Embryonic facial prominence (tissue), 1 donor: ENCODE measurements around the gene NCK2.

Experiments used
- DNase-seq: peaks from one replicate; pipeline ENCODE4 v3.0.0-alpha.2; 2016; ENCODE audit errors: extremely low spot score

The NCK2 gene

DNA sequence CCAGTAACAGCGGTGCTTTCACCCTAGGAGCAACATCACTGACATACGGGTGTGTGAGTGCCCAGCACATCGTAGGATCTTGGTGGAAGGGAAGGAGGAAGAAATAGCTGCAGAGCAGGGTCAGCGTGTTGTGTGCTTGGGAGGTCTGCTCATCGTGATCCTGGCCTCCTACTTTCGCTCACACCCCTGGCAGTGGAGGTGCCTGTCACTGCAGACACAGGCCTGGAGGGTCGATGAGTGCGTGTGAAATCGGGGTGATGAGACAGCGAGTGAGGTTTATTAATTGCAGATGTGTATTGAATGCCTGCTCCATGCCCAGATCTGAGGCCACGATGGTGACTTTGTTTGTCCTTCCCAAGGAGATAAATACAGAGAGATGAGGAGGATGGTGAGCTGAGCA lies 126.1 kb downstream of the NCK2 start:
- no peak for DNase-seq

GRCh38 chr2:105872142-105872728 lies 127.5 kb downstream of the NCK2 start:
- no peak for DNase-seq

- no peak for DNase-seq
These were observed 128.1 kb downstream of the NCK2 start for GRCh38 chr2:105872830-105873229.

DNA sequence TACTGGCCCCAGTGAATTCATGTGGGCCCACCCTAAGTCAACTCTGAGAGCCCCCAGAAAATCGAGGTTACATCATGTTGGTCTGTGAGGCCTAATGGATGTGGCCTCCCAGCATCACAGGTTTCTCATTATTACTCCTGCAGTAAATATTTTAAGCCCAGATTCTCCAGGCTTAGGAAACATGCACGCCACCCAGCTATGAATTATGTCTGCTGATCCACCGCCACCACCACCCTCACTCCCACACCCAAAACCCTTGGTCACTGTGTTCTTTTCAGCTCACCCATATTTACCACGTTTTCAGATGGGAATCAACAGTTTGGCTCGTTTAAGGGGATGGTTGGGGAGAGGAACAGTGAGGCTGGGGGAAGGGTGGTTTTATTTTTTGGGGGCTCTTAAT lies 128.6 kb downstream of the NCK2 start:
- DNase-seq, result no peak

DNA sequence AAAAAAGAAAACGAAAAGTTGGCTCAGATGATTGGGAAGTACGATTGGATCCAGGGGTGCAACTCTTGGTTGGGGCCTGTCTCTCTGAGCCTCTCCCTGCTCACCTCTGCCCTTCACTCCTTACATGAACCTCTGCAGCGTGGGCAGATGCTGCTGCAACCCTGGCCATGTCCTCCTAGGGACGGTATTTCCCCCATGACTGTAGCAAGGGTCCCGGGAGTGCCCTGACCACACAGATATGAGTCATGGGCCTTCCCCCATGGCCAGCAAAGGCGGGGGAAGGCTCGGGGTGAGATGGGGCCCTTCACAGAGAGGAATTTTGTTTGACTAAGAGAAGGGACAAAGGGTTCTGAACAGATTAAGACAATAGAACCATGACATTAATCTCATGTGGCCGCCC lies 129.0 kb downstream of the NCK2 start:
- no peak for DNase-seq

- no peak for DNase-seq
These were observed 129.8 kb downstream of the NCK2 start for GRCh38 chr2:105874466-105874865.

GRCh38 chr2:105875241-105875640 lies 130.5 kb downstream of the NCK2 start:
- DNase-seq, result no peak

- DNase-seq, result no peak
These were observed 131.5 kb downstream of the NCK2 start for GRCh38 chr2:105876191-105876590.

DNA sequence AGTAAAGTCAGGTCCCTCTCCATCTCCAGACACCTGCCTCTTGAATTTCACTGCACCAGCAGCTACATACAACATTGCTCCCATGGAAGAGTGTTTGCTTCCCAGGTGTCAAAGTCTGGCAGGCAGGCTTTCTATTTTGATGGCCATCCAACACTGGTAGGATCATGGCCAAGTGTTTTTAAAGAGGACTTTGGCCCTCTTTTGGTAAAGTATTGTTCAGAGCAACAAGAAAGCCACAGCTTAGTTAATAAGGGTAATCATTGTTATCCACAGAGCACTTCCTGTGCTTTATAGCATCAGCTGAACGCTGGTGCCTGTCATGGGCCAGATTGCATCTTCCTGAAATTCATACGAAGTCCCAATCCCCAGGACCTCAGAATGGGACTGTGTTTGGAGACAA lies 133.2 kb downstream of the NCK2 start:
- DNase-seq, result no peak

GRCh38 chr2:105879106-105879802 lies 134.5 kb downstream of the NCK2 start:
- DNase-seq, result no peak

DNA sequence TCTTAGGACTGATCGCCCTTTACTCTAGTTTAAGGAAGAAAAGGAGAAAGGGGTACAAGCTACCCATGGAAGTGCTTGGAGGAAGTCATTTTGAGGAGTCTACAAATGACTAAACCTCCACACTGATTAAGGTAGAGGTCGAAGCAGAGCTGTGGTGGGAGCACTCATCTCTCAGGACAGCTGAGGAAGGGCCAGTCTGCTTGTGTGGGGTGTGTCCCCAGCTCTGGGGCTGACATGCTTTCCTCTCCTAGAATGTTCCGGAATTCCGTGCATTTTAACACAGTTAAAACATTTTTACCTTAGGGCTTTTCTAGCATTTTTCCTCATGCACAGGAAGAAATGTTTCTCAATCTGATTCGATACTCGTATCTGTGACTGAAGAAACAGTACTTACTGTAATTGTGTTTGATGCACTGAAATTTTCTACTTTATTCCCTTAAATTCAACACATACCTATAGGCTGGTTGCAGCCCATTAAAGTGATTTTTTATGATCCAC lies 135.1 kb downstream of the NCK2 start:
- no peak for DNase-seq

- no peak for DNase-seq
These were observed 135.9 kb downstream of the NCK2 start for GRCh38 chr2:105880637-105881036.

- no peak for DNase-seq
These were observed 136.8 kb downstream of the NCK2 start for GRCh38 chr2:105881286-105882136.

DNA sequence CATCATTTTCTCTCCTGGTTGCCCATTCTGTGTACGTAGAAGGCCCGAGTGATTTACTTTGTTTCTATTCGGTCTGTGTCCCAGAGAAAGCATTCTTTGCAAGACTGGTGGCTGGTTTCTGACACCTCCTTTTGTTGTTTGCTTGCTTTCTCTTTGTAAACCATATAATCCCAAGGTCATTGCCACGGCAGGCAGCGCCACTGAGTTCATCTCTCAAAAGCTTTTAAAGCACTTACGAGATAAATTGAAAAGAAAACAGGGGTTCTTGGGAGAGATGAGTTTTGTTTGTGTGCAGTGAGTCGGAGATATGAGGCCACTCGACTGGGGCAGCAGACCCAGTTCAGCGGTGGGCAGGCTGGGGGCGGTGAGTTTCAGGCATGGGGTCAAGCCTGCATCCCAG lies 137.6 kb downstream of the NCK2 start:
- DNase-seq, result no peak

- no peak for DNase-seq
These were observed 138.3 kb downstream of the NCK2 start for GRCh38 chr2:105882920-105883435.

GRCh38 chr2:105883911-105884694 lies 139.4 kb downstream of the NCK2 start:
- no peak for DNase-seq

DNA sequence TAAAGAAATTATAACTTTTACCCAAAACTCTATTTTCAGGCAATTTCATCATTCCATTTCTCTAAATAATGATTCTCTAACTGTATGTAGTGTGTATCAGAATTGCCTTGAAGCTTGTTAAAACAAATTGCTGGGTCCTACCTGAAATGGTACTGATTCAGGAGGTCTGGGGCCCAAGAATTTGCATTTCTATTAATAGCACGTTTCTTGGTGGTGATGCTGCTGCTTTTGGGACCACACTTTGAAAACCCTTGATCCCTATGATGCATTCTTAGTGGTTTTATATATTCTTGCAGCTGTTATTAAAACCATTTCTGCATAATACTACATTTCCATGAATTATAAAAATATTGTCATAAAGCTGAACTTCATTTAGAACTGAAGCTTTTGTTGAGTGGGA lies 140.7 kb downstream of the NCK2 start:
- no peak for DNase-seq

GRCh38 chr2:105886029-105886454 lies 141.3 kb downstream of the NCK2 start:
- no peak for DNase-seq

GRCh38 chr2:105886687-105887086 lies 142.0 kb downstream of the NCK2 start:
- no peak for DNase-seq

GRCh38 chr2:105887256-105887655 lies 142.5 kb downstream of the NCK2 start:
- no peak for DNase-seq

DNA sequence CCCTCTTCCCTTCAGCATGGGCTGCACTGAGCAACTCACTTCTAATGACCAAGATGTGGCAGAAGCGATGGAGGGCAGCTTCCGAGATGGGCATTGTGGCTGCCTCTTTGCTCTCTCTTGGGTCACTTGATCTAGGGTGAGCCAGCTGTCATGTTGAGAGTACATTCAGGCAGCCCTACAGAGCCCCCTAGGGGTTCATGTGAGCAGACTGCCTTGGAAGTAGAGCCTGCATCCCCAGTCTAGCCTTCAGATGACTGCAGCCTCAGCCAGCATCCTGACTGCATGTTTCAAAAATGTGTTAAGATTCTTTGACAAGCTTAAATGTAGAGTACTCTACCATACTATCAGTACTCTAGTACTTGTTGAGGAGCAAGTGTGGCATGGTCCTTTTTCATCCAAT lies 143.9 kb downstream of the NCK2 start:
- DNase-seq, result no peak

DNA sequence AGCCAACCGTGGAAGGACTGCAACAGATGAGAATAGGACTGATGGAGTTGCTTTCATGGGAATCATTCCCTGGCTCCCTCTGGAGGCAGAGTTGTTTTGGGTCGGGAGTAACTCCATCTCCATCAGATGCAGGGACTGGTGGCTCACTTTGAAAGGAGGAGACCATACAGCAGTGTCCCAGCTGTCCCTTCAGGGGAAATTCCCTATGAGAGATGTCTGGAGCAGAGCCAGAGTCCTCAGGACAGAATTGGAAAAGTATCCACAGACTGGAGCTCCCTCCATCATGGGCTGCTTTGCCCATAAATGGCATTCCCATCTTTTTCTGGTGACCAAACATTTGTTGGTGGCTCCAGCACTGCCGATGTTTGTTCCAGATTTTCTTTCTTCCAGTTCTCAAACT lies 144.3 kb downstream of the NCK2 start:
- DNase-seq, result no peak
